GM12864 (cell line): ENCODE data around the gene SLC9A3.

Experiments used
- DNase-seq: peaks from one replicate; pipeline ENCODE4 v3.0.0-alpha.2; 2011; ENCODE audit warnings: low read depth
- H3K4me3 ChIP-seq: 2 replicates; pipeline ENCODE4 v1.5.1; 2011; ENCODE audit warnings: mild to moderate bottlenecking, low read depth, low read length, control low read depth
- CTCF ChIP-seq: IDR thresholded peaks from 2 replicates; pipeline ENCODE4 v1.5.1; 2011; ENCODE audit warnings: low read depth, mild to moderate bottlenecking, moderate library complexity, low read length, control low read depth, inconsistent platforms; ENCODE audit errors: missing control alignments

Gene SLC9A3

DNA sequence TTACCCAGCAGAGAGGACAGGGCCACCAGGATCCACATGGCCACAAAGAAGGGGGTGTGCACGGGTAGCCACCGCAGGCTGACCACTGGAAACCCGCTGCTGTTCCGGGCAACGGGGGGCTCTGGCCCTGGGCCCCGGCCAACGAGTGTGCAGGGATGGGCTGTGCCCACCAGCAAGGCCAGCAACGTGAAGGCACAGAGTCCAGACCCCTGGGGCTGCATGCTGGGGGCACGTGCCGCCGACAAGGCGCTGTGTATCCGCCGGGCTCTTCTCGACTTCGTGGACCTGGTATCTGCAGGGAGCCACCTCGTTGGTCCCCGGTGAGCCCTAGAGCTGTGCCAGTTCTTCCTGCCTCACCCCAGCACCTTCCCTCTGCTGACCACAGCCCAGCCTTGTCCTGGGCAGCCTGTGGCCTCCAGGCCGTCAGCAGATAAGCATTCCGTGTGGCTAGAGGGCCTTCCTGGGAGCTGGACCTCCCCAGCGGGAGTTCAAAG, 45.7 kb upstream of the SLC9A3 start:
- TF ChIP-seq CTCF, result no peak
- DNase-seq, result no peak
- no peak overlapping the region for H3K4me3 ChIP-seq

GRCh38 chr5:569358-569867, 45.2 kb upstream of the SLC9A3 start:
- H3K4me3 ChIP-seq, result no peak overlapping the region
- no peak for DNase-seq
- TF ChIP-seq CTCF, result no peak

GRCh38 chr5:568809-569208, 44.6 kb upstream of the SLC9A3 start:
- TF ChIP-seq CTCF, result no peak
- H3K4me3 ChIP-seq, result no peak overlapping the region
- DNase-seq, result no peak

DNA sequence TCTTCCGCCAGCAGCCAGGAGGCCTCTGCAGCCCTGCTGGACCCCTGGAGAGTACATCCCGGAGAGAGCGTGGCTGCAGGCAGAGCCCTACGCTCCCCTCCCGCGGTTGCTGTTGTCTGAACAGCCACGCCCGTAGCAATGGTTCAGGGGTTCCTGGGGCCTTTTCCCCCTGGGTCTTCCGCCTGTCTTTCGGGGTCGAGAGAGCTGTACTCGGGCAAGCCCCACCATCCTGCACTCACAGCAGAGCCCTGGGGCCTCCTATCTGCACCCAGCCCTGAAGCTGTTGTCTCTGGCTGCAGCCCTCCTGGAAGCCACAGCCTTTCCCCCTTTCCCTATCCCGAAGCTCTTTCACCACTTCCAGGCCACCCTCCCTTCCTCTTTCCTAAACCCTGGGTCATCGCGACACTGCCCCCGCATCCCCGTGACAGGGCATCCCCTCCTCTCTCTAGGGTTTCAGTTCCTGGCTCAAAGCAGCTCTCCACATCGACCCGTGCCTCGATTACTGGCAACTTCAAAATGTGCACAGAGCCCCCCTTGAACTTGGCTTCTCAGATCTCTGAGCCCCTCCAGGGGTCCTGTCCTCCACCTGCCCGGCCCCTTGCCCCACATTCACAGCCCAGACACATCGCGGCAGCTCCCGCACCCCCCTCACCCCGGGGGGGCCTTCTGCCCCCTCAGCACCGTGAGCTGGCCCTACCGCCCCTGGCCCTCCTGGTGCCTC, 44.0 kb upstream of the SLC9A3 start:
- no peak for DNase-seq
- no peak overlapping the region for H3K4me3 ChIP-seq
- TF ChIP-seq CTCF, result no peak

- DNase-seq, result no peak
- H3K4me3 ChIP-seq, result no peak overlapping the region
- TF ChIP-seq CTCF, result no peak
Observed at GRCh38 chr5:567664-568060, 43.4 kb upstream of the SLC9A3 start.

DNA sequence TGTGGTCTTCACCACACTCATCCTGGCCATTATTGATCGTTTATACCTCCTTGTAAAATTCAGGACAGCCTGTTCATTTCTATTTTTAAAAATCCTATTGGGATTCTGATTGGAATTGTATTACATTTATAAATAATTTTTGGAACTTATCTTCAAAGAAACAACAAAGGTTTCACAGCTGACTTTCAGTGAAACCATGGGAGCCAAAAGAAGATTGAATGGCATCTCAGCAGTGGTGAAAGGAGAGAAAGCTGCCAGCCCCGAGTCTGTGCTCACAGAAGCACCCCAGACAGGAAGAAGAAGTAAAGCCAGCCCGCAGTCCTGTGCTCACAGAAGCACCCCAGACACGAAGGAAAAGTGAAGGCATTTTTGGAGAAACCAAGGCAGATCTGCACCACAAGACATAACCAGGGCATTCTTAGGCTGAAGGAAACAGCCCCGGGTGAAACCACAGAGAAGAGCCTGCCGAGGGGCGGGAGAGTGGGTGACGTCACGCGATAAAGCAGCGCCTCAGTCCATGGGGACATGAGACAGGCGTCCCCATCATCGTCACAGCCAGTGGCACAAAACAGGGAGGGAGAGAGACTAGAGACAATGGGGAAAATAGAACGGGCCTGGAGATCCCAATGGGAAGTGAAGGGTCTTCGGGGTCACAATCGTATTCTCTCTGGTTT, 42.5 kb upstream of the SLC9A3 start:
- no peak overlapping the region for H3K4me3 ChIP-seq
- no peak for DNase-seq
- no peak for TF ChIP-seq CTCF
